Neural cell (in vitro differentiated cells): ENCODE data around the gene ARID1B. TPM values are rescaled to one million over a fixed set of nuclear protein-coding genes. Genes with fewer than 3 reads are reported as not detected.

Source experiments
- H2AFZ ChIP-seq: fragments of 200-600, 300-800 bp; sonication (generic), shearing (Covaris generic); 2 replicates; pipeline ENCODE4 v1.6.0; 2014; ENCODE audit warnings: low read depth, mild to moderate bottlenecking, antibody characterized with exemption, low read length, moderate library complexity
- H3F3A ChIP-seq: fragments of 200-600 bp; shearing (Covaris generic); 2 replicates; pipeline ENCODE4 v1.6.1; 2016; ENCODE audit warnings: mild to moderate bottlenecking, moderate library complexity, mixed read lengths, antibody characterized with exemption, low read length; ENCODE audit not compliant: insufficient read depth, poor library complexity, severe bottlenecking
- H3K27ac ChIP-seq: fragments of 200-600, 300-800 bp; sonication (generic), shearing (Covaris generic); 2 replicates; pipeline ENCODE4 v1.5.1; 2014; ENCODE audit warnings: mild to moderate bottlenecking, low read length, moderate library complexity
- H3K27me3 ChIP-seq: fragments of 300-800, 200-600 bp; sonication (generic), shearing (Covaris generic); 2 replicates; pipeline ENCODE4 v1.6.0; 2014; ENCODE audit warnings: mild to moderate bottlenecking, low read depth, low read length, moderate library complexity; ENCODE audit not compliant: insufficient read depth
- H3K36me3 ChIP-seq: fragments of 300-800, 200-600 bp; sonication (generic), shearing (Covaris generic); 2 replicates; pipeline ENCODE4 v1.5.1; 2014; ENCODE audit warnings: mild to moderate bottlenecking, antibody characterized with exemption, low read length, moderate library complexity; ENCODE audit not compliant: insufficient read depth
- H3K4me2 ChIP-seq: fragments of 300-800, 200-600 bp; sonication (generic), shearing (Covaris generic); 2 replicates; pipeline ENCODE4 v1.6.0; 2014; ENCODE audit warnings: mild to moderate bottlenecking, low read length
- H3K4me3 ChIP-seq: fragments of 300-800, 200-600 bp; sonication (generic), shearing (Covaris generic); 2 replicates; pipeline ENCODE4 v1.5.1; 2014; ENCODE audit warnings: mild to moderate bottlenecking, low read length, moderate library complexity
- H3K79me2 ChIP-seq: fragments of 200-600 bp; shearing (Covaris generic); replicated peaks from 2 replicates; pipeline ENCODE4 v1.6.0; 2014; ENCODE audit warnings: mild to moderate bottlenecking, low read length, moderate library complexity; ENCODE audit not compliant: insufficient read depth
- H3K9ac ChIP-seq: fragments of 300-800, 200-600 bp; sonication (generic), shearing (Covaris generic); 2 replicates; pipeline ENCODE4 v1.6.1; 2016; ENCODE audit warnings: mild to moderate bottlenecking, low read length, mixed read lengths
- H3K9me2 ChIP-seq: fragments of 200-600 bp; shearing (Covaris generic); 2 replicates; pipeline ENCODE4 v1.6.1; 2016; ENCODE audit warnings: mild to moderate bottlenecking, low read length, mixed read lengths; ENCODE audit not compliant: insufficient read depth
- H3K9me3 ChIP-seq: fragments of 200-600, 300-800 bp; sonication (generic), shearing (Covaris generic); 2 replicates; pipeline ENCODE4 v1.6.1; 2016; ENCODE audit warnings: mild to moderate bottlenecking, mixed run types, low read length, moderate library complexity, mixed read lengths
- H4K20me1 ChIP-seq: fragments of 200-600 bp; shearing (Covaris generic); 2 replicates; pipeline ENCODE4 v1.6.1; 2016; ENCODE audit warnings: mild to moderate bottlenecking, mixed run types; ENCODE audit not compliant: insufficient read depth
- EP300 ChIP-seq: fragments of 450-650 bp; conservative IDR thresholded peaks from 2 replicates; pipeline ENCODE4 v1.6.1; 2014; ENCODE audit warnings: antibody characterized with exemption, mild to moderate bottlenecking, moderate library complexity; ENCODE audit not compliant: poor library complexity, severe bottlenecking
- EZH2 ChIP-seq: fragments of 200-600, 300-800 bp; shearing (Covaris generic), sonication (generic); IDR thresholded peaks from 2 replicates; pipeline ENCODE4 v1.6.1; 2014; ENCODE audit warnings: antibody characterized with exemption, low read length, borderline replicate concordance, mild to moderate bottlenecking; ENCODE audit not compliant: insufficient read depth, poor library complexity, severe bottlenecking
- MXI1 ChIP-seq: fragments of 450-650 bp; conservative IDR thresholded peaks from 2 replicates; pipeline ENCODE4 v1.6.1; 2014; ENCODE audit warnings: antibody characterized with exemption, mild to moderate bottlenecking; ENCODE audit not compliant: poor library complexity, severe bottlenecking
- POLR2AphosphoS5 ChIP-seq: IDR thresholded peaks from 2 replicates; pipeline ENCODE4 v1.6.1; 2012
- RAD21 ChIP-seq: fragments of 450-650 bp; conservative IDR thresholded peaks from 2 replicates; pipeline ENCODE4 v1.6.1; 2014; ENCODE audit warnings: antibody characterized with exemption, mild to moderate bottlenecking, moderate library complexity
- SMC3 ChIP-seq: fragments of 450-650 bp; conservative IDR thresholded peaks from 2 replicates; pipeline ENCODE4 v1.6.1; 2014; ENCODE audit warnings: antibody characterized with exemption, mild to moderate bottlenecking, moderate library complexity; ENCODE audit not compliant: poor library complexity
- TAF1 ChIP-seq: IDR thresholded peaks from 2 replicates; pipeline ENCODE4 v1.6.1; 2012; ENCODE audit warnings: low read depth
- polyA plus RNA-seq: library from polyadenylated mRNA; depleted of rRNA; stranded (reverse); fragments of >200 nt; gene quantifications from 2 replicates; pipeline ENCODE4 v1.2.3, GENCODE V29; 2014
- TF ChIP-seq, protein P1 (sequence below): fragments of 450-650 bp; IDR thresholded peaks from 2 replicates; pipeline ENCODE4 v1.5.1; 2014; ENCODE audit warnings: antibody characterized with exemption, mild to moderate bottlenecking, moderate library complexity; ENCODE audit not compliant: poor library complexity, severe bottlenecking
- TF ChIP-seq, protein P2 (sequence below): IDR thresholded peaks from 2 replicates; pipeline ENCODE4 v1.6.1; 2012; ENCODE audit warnings: borderline replicate concordance

Gene ARID1B
- polyA plus RNA-seq, 1 donor from 2014 or later = 35.0 TPM

DNA sequence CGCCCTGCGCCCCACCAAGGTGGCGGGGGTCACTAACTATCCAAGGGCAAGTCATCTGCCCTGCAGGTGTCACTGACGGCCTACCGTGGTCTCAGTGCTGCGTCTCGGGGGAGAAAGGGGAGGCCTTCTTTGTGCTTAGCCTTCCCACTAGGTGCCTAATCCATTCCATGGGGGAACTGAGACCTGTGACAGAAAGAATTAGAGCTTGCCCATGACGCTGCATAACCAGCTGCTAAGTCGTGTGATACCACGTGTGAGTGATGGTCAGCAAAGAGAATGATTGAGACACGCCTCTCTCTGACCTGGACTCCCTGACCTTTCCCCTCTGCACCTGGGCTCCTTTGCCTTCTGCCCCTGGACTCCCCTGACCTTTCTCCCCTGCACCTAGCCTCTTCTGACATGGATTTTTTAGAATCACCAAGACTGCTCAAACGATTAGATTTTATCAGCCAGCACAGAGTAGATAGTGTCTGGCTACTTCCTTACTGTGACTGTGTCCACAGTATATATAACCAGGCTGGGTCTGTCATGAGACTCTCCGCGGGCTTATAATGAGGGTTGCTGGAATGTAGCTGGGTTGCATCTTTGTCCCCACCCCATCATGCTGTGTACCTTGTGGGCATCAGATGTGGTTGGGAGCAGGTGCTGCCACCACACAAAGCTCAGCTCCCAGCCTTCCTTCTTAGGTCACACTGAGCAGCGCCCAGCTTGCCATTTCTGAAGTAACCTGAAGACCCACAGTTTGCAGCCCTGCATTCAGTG, 405.5 kb downstream of the ARID1B start:
- no peaks in the 10 kb centered on the region for H3K36me3 ChIP-seq
- H3K27ac ChIP-seq = no peak overlapping the region
- TF ChIP-seq EZH2 (no peak), EP300 (no peak), POLR2AphosphoS5 (no peak)
- no peaks in the 10 kb centered on the region for H3K9me2 ChIP-seq
- H3K4me2 ChIP-seq = no peak overlapping the region
- H3K9ac ChIP-seq = no peak overlapping the region
- no peaks in the 10 kb centered on the region for H3K9me3 ChIP-seq
- no peaks in the 10 kb centered on the region for H3F3A ChIP-seq
- H2AFZ ChIP-seq = no peak overlapping the region
- H3K79me2 ChIP-seq = no peaks in the 10 kb centered on the region
- H4K20me1 ChIP-seq = no peaks in the 10 kb centered on the region
- H3K27me3 ChIP-seq = no peaks in the 10 kb centered on the region
- H3K4me3 ChIP-seq = no peak overlapping the region

DNA sequence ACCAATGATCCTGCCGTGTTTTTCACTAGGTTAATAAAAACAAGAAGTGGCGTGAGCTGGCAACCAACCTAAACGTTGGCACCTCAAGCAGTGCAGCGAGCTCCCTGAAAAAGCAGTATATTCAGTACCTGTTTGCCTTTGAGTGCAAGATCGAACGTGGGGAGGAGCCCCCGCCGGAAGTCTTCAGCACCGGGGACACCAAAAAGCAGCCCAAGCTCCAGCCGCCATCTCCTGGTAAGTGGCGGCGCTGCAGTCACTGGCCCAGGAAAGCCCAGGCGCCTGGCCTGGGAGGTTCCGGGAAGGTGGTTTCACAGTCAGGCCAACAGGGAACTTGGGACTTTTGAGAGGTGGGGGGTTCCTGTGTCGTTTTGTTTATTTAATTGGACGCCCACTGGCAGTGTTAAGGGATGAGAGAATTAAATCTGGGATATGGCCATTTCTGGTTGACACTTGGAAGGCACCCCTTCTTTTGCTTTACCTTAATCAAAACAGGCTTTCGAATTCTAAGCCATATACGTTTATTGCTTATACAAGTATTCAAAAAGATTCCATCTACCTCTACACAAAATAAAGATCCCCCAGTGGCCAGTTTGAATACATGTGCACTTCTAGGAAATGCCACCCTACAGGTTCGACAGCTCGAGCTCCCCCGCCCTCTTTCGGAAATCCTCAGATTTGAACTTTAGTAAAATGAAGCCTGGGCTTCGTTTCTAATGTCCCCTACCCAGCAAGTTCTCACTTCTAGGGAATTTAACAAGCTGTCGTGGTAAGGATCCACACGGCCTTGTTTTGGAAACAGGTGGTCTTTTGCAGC, 407.2 kb downstream of the ARID1B start:
- Histone ChIP-seq H3K9me3 (no peaks in the 10 kb centered on the region), H3K36me3 (peaks cover 5% of the 10 kb centered on the region), H3K27me3 (no peaks in the 10 kb centered on the region), H3K27ac (no peak overlapping the region), H3K4me2 (no peak overlapping the region), H3K4me3 (no peak overlapping the region), H3K9me2 (no peaks in the 10 kb centered on the region), H2AFZ (no peak overlapping the region), H3K79me2 (no peaks in the 10 kb centered on the region), H4K20me1 (no peaks in the 10 kb centered on the region), H3K9ac (no peak overlapping the region), H3F3A (no peaks in the 10 kb centered on the region)
- TF ChIP-seq EZH2 (no peak), EP300 (no peak), TAF1 (no peak), MXI1 (no peak), RAD21 (peak; percentile 86), POLR2AphosphoS5 (no peak), SMC3 (peak; percentile 89)
- TF ChIP-seq, protein P1, sequence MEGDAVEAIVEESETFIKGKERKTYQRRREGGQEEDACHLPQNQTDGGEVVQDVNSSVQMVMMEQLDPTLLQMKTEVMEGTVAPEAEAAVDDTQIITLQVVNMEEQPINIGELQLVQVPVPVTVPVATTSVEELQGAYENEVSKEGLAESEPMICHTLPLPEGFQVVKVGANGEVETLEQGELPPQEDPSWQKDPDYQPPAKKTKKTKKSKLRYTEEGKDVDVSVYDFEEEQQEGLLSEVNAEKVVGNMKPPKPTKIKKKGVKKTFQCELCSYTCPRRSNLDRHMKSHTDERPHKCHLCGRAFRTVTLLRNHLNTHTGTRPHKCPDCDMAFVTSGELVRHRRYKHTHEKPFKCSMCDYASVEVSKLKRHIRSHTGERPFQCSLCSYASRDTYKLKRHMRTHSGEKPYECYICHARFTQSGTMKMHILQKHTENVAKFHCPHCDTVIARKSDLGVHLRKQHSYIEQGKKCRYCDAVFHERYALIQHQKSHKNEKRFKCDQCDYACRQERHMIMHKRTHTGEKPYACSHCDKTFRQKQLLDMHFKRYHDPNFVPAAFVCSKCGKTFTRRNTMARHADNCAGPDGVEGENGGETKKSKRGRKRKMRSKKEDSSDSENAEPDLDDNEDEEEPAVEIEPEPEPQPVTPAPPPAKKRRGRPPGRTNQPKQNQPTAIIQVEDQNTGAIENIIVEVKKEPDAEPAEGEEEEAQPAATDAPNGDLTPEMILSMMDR = peak; percentile 83
- TF ChIP-seq, protein P2, sequence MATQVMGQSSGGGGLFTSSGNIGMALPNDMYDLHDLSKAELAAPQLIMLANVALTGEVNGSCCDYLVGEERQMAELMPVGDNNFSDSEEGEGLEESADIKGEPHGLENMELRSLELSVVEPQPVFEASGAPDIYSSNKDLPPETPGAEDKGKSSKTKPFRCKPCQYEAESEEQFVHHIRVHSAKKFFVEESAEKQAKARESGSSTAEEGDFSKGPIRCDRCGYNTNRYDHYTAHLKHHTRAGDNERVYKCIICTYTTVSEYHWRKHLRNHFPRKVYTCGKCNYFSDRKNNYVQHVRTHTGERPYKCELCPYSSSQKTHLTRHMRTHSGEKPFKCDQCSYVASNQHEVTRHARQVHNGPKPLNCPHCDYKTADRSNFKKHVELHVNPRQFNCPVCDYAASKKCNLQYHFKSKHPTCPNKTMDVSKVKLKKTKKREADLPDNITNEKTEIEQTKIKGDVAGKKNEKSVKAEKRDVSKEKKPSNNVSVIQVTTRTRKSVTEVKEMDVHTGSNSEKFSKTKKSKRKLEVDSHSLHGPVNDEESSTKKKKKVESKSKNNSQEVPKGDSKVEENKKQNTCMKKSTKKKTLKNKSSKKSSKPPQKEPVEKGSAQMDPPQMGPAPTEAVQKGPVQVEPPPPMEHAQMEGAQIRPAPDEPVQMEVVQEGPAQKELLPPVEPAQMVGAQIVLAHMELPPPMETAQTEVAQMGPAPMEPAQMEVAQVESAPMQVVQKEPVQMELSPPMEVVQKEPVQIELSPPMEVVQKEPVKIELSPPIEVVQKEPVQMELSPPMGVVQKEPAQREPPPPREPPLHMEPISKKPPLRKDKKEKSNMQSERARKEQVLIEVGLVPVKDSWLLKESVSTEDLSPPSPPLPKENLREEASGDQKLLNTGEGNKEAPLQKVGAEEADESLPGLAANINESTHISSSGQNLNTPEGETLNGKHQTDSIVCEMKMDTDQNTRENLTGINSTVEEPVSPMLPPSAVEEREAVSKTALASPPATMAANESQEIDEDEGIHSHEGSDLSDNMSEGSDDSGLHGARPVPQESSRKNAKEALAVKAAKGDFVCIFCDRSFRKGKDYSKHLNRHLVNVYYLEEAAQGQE = no peak
